A549 (cell line): ENCODE data around the gene IL10RA.

Source experiments
- GATA3 ChIP-seq: IDR thresholded peaks from 2 replicates; pipeline ENCODE4 v1.6.1; 2012; ENCODE audit warnings: borderline replicate concordance
- MYC ChIP-seq: IDR thresholded peaks from 2 replicates; pipeline ENCODE4 v1.6.1; 2012; ENCODE audit warnings: mild to moderate bottlenecking, inconsistent platforms, low read length, improper control_type of control experiment, borderline replicate concordance
- RAD21 ChIP-seq, 2 experiments: fragments of >200 bp in 1 of 2; sonication (Bioruptor Twin) in 1 of 2; formaldehyde crosslinking in 1 of 2; IDR thresholded peaks in 1 of 2; conservative IDR thresholded peaks in 1 of 2; 2 replicates in 1 of 2; 3 replicates in 1 of 2; pipeline ENCODE4 v1.6.1; 2012 to 2018; ENCODE audit warnings: inconsistent platforms in 1 of 2
- TF ChIP-seq, protein P1 (sequence below): fragments of 450-650 bp; IDR thresholded peaks from 2 replicates; pipeline ENCODE4 v1.6.1; 2014; ENCODE audit warnings: antibody characterized with exemption
- TF ChIP-seq, protein P2 (sequence below): IDR thresholded peaks from 2 replicates; pipeline ENCODE4 v1.6.1; 2012
- TF ChIP-seq, protein P3 (sequence below): fragments of >200 bp; sonication (Bioruptor Twin); formaldehyde crosslinking; IDR thresholded peaks from 3 replicates; pipeline ENCODE4 v1.5.1; 2016
- TF ChIP-seq, protein P4 (sequence below): fragments of 200-600 bp; sonication (generic); IDR thresholded peaks from 2 replicates; pipeline ENCODE4 v1.6.1; 2016; ENCODE audit warnings: antibody characterized with exemption, mild to moderate bottlenecking, moderate library complexity

DNA sequence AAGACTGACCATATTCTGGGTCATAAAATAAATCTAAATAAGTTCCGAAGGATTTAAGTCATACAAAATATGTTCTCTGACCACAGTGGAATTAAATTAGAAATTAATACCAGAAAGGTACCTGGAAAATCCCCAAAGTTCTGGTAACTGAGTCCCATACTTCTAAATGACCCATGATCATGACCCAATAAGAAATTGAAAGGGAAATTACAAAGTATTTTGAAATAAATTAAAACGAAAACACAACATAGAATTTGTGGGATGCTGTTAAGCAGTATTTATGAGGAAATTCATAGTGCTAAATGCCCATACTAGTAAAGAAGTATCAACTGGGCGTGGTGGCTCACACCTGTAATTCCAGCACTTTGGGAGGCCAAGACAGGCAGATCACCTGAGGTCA is 23.4 kb upstream of the IL10RA start:
- TF ChIP-seq RAD21 (conservative IDR thresholded peaks at IDR 0.05 in 1 of 2, IDR thresholded peaks at IDR 0.05 in 1 of 2) (no peak), MYC (no peak), GATA3 (no peak)
- TF ChIP-seq, protein P1, sequence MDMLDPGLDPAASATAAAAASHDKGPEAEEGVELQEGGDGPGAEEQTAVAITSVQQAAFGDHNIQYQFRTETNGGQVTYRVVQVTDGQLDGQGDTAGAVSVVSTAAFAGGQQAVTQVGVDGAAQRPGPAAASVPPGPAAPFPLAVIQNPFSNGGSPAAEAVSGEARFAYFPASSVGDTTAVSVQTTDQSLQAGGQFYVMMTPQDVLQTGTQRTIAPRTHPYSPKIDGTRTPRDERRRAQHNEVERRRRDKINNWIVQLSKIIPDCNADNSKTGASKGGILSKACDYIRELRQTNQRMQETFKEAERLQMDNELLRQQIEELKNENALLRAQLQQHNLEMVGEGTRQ = no peak
- TF ChIP-seq, protein P2, sequence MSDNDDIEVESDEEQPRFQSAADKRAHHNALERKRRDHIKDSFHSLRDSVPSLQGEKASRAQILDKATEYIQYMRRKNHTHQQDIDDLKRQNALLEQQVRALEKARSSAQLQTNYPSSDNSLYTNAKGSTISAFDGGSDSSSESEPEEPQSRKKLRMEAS = no peak
- TF ChIP-seq, protein P3, sequence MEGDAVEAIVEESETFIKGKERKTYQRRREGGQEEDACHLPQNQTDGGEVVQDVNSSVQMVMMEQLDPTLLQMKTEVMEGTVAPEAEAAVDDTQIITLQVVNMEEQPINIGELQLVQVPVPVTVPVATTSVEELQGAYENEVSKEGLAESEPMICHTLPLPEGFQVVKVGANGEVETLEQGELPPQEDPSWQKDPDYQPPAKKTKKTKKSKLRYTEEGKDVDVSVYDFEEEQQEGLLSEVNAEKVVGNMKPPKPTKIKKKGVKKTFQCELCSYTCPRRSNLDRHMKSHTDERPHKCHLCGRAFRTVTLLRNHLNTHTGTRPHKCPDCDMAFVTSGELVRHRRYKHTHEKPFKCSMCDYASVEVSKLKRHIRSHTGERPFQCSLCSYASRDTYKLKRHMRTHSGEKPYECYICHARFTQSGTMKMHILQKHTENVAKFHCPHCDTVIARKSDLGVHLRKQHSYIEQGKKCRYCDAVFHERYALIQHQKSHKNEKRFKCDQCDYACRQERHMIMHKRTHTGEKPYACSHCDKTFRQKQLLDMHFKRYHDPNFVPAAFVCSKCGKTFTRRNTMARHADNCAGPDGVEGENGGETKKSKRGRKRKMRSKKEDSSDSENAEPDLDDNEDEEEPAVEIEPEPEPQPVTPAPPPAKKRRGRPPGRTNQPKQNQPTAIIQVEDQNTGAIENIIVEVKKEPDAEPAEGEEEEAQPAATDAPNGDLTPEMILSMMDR = no peak
- TF ChIP-seq, protein P4, sequence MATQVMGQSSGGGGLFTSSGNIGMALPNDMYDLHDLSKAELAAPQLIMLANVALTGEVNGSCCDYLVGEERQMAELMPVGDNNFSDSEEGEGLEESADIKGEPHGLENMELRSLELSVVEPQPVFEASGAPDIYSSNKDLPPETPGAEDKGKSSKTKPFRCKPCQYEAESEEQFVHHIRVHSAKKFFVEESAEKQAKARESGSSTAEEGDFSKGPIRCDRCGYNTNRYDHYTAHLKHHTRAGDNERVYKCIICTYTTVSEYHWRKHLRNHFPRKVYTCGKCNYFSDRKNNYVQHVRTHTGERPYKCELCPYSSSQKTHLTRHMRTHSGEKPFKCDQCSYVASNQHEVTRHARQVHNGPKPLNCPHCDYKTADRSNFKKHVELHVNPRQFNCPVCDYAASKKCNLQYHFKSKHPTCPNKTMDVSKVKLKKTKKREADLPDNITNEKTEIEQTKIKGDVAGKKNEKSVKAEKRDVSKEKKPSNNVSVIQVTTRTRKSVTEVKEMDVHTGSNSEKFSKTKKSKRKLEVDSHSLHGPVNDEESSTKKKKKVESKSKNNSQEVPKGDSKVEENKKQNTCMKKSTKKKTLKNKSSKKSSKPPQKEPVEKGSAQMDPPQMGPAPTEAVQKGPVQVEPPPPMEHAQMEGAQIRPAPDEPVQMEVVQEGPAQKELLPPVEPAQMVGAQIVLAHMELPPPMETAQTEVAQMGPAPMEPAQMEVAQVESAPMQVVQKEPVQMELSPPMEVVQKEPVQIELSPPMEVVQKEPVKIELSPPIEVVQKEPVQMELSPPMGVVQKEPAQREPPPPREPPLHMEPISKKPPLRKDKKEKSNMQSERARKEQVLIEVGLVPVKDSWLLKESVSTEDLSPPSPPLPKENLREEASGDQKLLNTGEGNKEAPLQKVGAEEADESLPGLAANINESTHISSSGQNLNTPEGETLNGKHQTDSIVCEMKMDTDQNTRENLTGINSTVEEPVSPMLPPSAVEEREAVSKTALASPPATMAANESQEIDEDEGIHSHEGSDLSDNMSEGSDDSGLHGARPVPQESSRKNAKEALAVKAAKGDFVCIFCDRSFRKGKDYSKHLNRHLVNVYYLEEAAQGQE = no peak
